ENCODE measurements around the gene PINLYP.

PINLYP gene

GRCh38 chr19:43551399-43552197 lies 24.0 kb upstream of the PINLYP start:
- DNase-seq: no peak

DNA sequence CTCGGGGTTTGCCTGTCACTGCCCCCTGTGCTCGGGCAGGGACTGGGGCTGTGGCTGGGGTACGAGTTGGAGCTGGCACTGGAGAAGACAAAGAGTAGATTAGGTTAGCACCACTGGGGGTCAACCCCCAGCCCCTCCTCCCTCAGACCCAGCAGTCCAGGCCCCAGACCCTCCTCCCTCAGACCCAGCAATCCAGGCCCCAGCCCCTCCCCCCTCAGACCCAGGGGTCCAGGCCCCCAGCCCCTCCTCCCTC lies 23.5 kb upstream of the PINLYP start:
- DNase-seq: no peak

DNA sequence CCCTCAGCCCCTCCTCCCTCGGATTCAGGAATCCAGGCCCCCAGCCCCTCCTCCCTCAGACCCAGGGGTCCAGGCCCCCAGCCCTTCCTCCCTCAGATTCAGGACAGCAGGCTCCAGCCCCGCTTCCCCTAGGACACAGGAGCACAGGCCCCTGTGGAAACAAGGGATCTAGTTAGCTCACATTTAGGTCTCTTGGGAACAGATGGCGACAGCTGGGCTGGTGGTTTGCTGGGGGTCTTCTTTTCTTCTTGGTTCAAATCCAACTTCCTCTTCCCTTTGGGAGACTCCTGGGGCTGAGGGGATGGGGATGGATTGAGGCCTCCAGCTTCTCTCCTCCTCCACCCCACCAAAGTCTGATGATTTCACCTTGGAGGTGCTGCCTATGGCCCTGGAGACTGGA lies 23.0 kb upstream of the PINLYP start:
- DNase-seq: no peak

- no peak for DNase-seq
These were observed 21.9 kb upstream of the PINLYP start for GRCh38 chr19:43553656-43554055.

GRCh38 chr19:43554317-43554895 lies 21.2 kb upstream of the PINLYP start:
- no peak for DNase-seq

GRCh38 chr19:43555185-43555770 lies 20.3 kb upstream of the PINLYP start:
- DNase-seq: peak; percentile 85 to 89

- DNase-seq: peak in 1 of 2 experiments; percentile 19
These were observed 14.9 kb upstream of the PINLYP start for GRCh38 chr19:43560687-43561086.

DNA sequence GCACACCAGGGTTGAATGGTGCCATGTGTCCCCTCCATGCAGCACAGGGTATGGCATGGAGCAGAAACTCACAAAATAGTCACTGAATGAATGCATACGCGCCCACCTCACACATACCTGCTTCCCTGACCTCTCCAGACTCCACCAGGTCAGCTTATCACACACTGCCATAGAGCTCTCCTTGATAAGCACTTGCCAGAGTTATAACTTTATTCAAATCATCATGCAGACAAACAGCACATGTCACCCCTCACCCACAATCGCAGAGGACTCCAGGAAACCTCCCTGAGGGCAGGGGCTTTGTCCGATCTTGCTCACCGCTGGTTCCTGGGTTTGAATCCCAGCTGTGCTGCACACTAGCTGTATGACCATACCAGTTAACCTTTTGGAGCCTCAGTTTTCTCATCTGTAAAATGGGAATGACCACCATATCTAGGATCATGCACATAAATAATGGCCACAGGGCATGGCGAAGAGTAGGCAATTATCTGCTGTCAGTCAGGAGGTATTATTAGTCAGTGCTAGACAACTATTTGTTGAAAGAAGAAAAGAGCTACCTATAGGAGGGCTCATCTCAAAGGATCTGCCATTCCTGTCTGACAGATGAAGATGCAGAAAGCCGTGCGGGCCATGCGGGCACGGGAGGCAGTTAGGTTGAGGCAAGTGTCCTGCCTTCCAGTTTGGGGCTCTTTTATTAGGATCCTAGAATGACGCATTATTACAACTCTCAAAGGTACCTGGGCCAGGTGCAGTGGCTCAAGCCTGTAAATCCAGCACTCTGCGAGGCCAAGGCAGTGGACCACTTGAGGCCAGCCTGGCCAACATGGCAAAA lies 14.2 kb upstream of the PINLYP start:
- DNase-seq: no peak

DNA sequence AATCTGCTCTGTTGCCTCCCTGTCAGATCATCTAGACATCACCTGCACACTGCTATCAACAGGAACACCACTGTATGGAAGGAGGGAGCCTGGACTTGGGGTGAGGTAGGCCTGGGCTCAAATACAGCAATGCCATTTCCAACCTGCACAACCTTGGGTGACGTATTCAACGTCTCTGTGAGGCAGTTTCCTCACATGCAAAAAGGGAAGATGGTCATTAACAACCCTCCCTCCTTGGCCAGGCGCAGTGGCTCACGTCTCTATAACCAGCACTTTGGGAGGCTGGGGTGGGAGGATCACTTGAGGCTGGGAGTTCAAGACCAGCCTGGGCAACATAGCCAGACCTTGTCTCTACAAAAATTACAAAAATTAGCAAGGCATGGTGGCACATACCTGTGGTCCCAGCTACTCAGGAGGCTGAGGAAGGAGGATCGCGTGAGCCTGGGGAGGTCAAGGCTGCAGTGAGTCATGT lies 13.3 kb upstream of the PINLYP start:
- DNase-seq: no peak

DNA sequence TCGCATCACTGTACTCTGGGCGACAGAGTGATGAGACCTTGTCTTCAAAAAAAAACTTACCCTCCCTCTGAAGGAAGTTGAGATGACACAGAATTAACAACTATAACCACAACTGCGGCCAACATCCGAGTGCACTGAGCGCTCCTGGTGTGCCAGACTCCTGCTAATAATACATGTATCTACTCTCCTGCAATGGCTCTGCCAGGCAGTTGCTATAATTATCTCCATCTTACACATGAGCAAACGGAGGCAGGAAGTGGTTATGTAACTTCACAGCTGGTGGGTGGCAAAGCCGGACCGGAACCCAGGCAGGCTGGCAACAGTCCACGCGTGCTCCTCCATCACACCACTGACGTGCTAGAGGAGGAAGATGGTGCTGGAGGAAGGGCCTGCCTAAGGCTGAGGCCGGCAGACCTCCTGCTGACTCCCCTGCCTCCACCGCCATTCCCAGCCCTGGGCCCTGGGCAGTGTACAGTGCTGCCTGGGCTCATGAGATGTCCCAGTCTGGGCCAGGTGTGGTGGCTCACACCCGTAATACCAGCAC lies 12.8 kb upstream of the PINLYP start:
- DNase-seq: peak; percentile 57 to 70

- DNase-seq: no peak
These were observed 11.7 kb upstream of the PINLYP start for GRCh38 chr19:43563816-43564457.

- DNase-seq: no peak
These were observed 10.8 kb upstream of the PINLYP start for GRCh38 chr19:43564800-43565199.

GRCh38 chr19:43569657-43570056 lies 5.9 kb upstream of the PINLYP start:
- no peak for DNase-seq

DNA sequence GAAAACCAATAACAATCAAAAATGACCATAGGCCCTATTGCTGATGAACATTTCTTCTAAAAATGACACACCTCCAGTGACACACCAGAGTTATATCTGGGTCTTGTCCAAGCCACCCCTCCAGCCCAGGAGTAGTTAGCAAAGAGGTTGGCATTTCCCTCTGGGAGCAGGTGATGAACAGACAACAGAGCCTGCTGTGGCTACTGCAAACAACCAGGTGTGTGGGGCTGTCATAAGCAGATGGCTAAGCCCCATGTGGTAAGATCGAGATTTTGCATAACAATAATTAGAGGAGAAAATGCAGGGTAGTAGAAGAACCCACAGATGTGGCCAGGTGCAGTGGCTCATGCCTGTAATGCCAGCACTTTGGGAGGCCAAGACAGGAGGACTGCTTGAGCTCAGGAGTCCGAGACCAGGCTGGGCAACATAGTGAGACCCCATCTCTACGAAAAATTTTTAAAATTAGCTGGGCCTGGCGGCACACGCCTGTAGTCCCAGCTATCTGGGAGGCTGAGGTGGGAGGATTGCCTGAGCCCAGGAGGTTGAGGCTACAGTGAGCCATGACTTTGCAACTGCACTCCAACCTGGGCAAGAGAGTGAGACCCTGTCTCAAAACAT lies 5.3 kb upstream of the PINLYP start:
- DNase-seq: no peak

DNA sequence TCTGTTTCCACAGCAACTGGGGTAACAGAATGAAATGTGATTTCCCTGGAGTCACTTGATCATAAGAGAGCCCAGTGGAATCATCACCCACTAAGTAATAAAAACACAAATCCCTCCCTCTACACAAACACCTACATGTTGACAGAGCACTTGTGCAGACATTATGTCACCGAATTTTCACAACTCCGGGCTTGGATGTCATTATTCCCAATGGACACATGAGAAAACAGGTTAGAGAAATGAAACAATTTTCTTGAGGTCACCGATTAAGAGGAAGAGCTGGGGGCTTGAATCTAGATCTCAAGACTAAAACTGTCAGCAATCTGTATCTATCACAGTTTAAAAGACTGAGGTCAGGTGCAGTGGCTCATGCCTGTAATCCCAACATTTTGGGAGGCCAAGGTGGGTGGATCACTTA lies 3.4 kb upstream of the PINLYP start:
- DNase-seq: no peak

- no peak for DNase-seq
These were observed 1.0 kb upstream of the PINLYP start for GRCh38 chr19:43574424-43575155.

GRCh38 chr19:43575955-43576878 lies 616 bp downstream of the PINLYP start:
- DNase-seq: no peak

DNA sequence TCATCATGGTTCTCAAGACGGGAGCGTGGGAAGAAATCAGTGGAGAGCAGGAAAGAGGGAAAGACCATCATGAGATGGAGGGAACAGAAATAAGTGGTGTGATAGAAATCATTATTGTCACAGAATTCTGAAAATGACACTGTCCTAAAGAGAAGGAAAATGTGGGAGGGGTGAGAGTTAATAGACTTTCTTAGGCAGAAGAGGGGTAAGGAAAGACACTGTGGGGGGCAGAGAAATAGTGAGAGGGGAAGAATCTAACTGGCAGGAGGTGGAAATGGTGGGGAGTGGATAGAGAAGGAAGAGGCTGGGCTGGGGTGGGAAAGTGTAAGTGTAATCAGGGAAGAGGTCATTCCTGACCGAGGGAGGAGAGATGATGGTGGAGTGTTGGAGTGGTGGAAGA lies 3.2 kb downstream of the PINLYP start:
- no peak for DNase-seq

GRCh38 chr19:43581467-43581866 lies 5.9 kb downstream of the PINLYP start:
- no peak for DNase-seq

DNA sequence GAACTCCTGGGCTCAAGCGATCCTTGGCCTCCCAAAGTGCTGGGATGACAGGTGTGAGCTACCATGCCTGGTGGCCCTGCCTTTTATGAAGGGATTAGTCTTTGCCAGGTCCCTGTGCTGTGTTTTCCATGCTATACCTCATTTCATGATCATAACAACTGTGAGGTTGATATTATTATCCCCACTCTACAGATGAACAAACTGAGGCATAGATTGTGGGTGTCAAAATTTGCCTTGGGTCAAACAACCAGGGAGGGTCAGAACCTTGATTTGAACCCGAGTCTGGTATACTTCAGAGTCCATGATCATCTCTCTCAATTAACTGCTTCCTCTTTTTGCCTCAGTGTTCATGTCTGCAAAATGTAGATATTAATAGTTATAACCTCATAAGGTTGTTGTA lies 6.9 kb downstream of the PINLYP start:
- DNase-seq: no peak

Measured in activated CD4-positive, alpha-beta T cell treated with anti-CD3 and anti-CD28 coated beads, Interleukin-2, amount 50 U/mL, for 48 hours (primary cell).